GM23338 (cell line): ENCODE data around the gene PIP. TPM values are rescaled to one million over a fixed set of nuclear protein-coding genes. Genes with fewer than 3 reads are reported as not detected.

ENCODE experiments used
- ATAC-seq: fragments of 200-7000 bp; cut with Tn5 transposase; 3 replicates; pipeline ENCODE4 v1.9.1; 2020
- DNase-seq: peaks from one replicate; pipeline ENCODE4 v3.0.0-alpha.2; 2015; ENCODE audit warnings: low spot score
- H2AFZ ChIP-seq: fragments of 200-600 bp; sonication (generic); 2 replicates; pipeline ENCODE4 v1.8.0; 2016; ENCODE audit warnings: antibody characterized with exemption, mild to moderate bottlenecking, moderate library complexity
- H3F3A ChIP-seq: fragments of 200-600 bp; sonication (generic); replicated peaks from 2 replicates; pipeline ENCODE4 v1.8.0; 2017; ENCODE audit warnings: antibody characterized with exemption, mixed run types, low read depth
- H3K27ac ChIP-seq: fragments of 200-600 bp; sonication (generic); 2 replicates; pipeline ENCODE4 v1.6.1; 2016; ENCODE audit warnings: low read depth
- H3K27me3 ChIP-seq: fragments of 200-600 bp; sonication (generic); 2 replicates; pipeline ENCODE4 v1.8.0; 2016; ENCODE audit warnings: mild to moderate bottlenecking, mixed run types, moderate library complexity; ENCODE audit not compliant: insufficient read depth
- H3K36me3 ChIP-seq: fragments of 200-600 bp; sonication (generic); 2 replicates; pipeline ENCODE4 v1.8.0; 2016; ENCODE audit warnings: mild to moderate bottlenecking; ENCODE audit not compliant: insufficient read depth
- H3K4me1 ChIP-seq: fragments of 200-600 bp; sonication (generic); 2 replicates; pipeline ENCODE4 v1.8.0; 2016; ENCODE audit warnings: mild to moderate bottlenecking, moderate library complexity; ENCODE audit not compliant: insufficient read depth
- H3K4me2 ChIP-seq: fragments of 200-600 bp; sonication (generic); 2 replicates; pipeline ENCODE4 v1.7.1; 2017; ENCODE audit warnings: mixed run types
- H3K4me3 ChIP-seq: fragments of 200-600 bp; sonication (generic); 2 replicates; pipeline ENCODE4 v1.6.1; 2016; ENCODE audit warnings: mixed run types
- H3K79me2 ChIP-seq: fragments of 200-600 bp; sonication (generic); replicated peaks from 2 replicates; pipeline ENCODE4 v1.8.0; 2017; ENCODE audit warnings: mild to moderate bottlenecking; ENCODE audit not compliant: insufficient read depth
- H3K9me2 ChIP-seq: fragments of 200-600 bp; sonication (generic); 2 replicates; pipeline ENCODE4 v1.8.0; 2017; ENCODE audit not compliant: insufficient read depth
- H4K20me1 ChIP-seq: fragments of 200-600 bp; sonication (generic); replicated peaks from 2 replicates; pipeline ENCODE4 v1.8.0; 2017; ENCODE audit warnings: mild to moderate bottlenecking; ENCODE audit not compliant: insufficient read depth
- H3K27ac Mint-ChIP-seq: 2 replicates; pipeline ENCODE4 v1.8.0; 2020; ENCODE audit warnings: inconsistent platforms, mild to moderate bottlenecking, moderate library complexity, mixed read lengths
- H3K27me3 Mint-ChIP-seq: 3 replicates; pipeline ENCODE4 v1.8.0; 2022; ENCODE audit warnings: low read depth, mild to moderate bottlenecking, moderate library complexity, mixed read lengths, inconsistent platforms; ENCODE audit not compliant: insufficient read depth, poor library complexity
- H3K36me3 Mint-ChIP-seq: 3 replicates; pipeline ENCODE4 v1.8.0; 2021; ENCODE audit warnings: low read depth, mild to moderate bottlenecking, inconsistent platforms, moderate library complexity, mixed read lengths
- H3K4me1 Mint-ChIP-seq: 3 replicates; pipeline ENCODE4 v1.8.0; 2020; ENCODE audit warnings: mild to moderate bottlenecking, inconsistent platforms, mixed read lengths
- H3K4me3 Mint-ChIP-seq: 3 replicates; pipeline ENCODE4 v1.8.0; 2021; ENCODE audit warnings: moderate library complexity, mild to moderate bottlenecking, inconsistent platforms, mixed read lengths
- H3K9me3 Mint-ChIP-seq: 3 replicates; pipeline ENCODE4 v1.8.0; 2020; ENCODE audit warnings: moderate library complexity, mild to moderate bottlenecking, inconsistent platforms, mixed read lengths
- CREB1 ChIP-seq: fragments of 250-450 bp; sonication (Bioruptor Pico); IDR thresholded peaks from 2 replicates; pipeline ENCODE4 v1.5.0; 2020; ENCODE audit warnings: low read depth, mild to moderate bottlenecking, moderate library complexity
- EZH2 ChIP-seq: fragments of 200-600 bp; sonication (generic); IDR thresholded peaks from one replicate; pipeline ENCODE4 v1.8.0; 2017; ENCODE audit warnings: antibody characterized with exemption, mild to moderate bottlenecking, low read depth; ENCODE audit not compliant: unreplicated experiment
- EZH2phosphoT487 ChIP-seq: fragments of 200-600 bp; sonication (generic); IDR thresholded peaks from one replicate; pipeline ENCODE4 v1.8.1; 2018; ENCODE audit warnings: antibody characterized with exemption; ENCODE audit not compliant: unreplicated experiment
- JUNB ChIP-seq: IDR thresholded peaks from one replicate; pipeline ENCODE4 v1.6.1; 2016; ENCODE audit warnings: antibody characterized with exemption; ENCODE audit not compliant: unreplicated experiment
- NANOG ChIP-seq: IDR thresholded peaks from 2 replicates; pipeline ENCODE4 v1.6.1; 2016; ENCODE audit warnings: antibody characterized with exemption, borderline replicate concordance
- POLR2AphosphoS5 ChIP-seq: IDR thresholded peaks from 2 replicates; pipeline ENCODE4 v1.6.1; 2016; ENCODE audit warnings: antibody characterized with exemption, low read depth
- STAT1 ChIP-seq: IDR thresholded peaks from one replicate; pipeline ENCODE4 v1.6.1; 2016; ENCODE audit warnings: antibody characterized with exemption; ENCODE audit not compliant: unreplicated experiment
- ZNF114 ChIP-seq: fragments of 250-450 bp; sonication (Bioruptor Pico); IDR thresholded peaks from 2 replicates; pipeline ENCODE4 v1.5.0; 2020; ENCODE audit warnings: mild to moderate bottlenecking, moderate library complexity
- ZNF331 ChIP-seq: fragments of 250-450 bp; sonication (Bioruptor Pico); IDR thresholded peaks from 2 replicates; pipeline ENCODE4 v1.5.0; 2020; ENCODE audit warnings: low read depth, mild to moderate bottlenecking, moderate library complexity
- polyA plus RNA-seq: library from polyadenylated mRNA; unstranded; fragments of >200 nt; fragmentation: Nextera tagmentation; extraction: Ambion mirVana; gene quantifications from 2 replicates; pipeline ENCODE4 v1.2.1, GENCODE V29; 2016
- total RNA-seq: library from RNA; depleted of rRNA; stranded (reverse); fragments of >200 nt; shearing (Covaris generic); gene quantifications from 2 replicates; pipeline ENCODE4 v1.2.3, GENCODE V29; 2014
- TF ChIP-seq, protein P1 (sequence below): IDR thresholded peaks from 2 replicates; pipeline ENCODE4 v1.6.1; 2016; ENCODE audit warnings: antibody characterized with exemption
- TF ChIP-seq, protein P2 (sequence below), 2 experiments: fragments of 200-600 bp in 1 of 2; sonication (generic) in 1 of 2; conservative IDR thresholded peaks; 2 replicates each; pipeline versions ENCODE4 v1.5.1 to v1.6.1; 2016 to 2017; ENCODE audit warnings: antibody characterized with exemption in 2 of 2, low read depth in 2 of 2, mild to moderate bottlenecking in 2 of 2, moderate library complexity in 1 of 2
- TF ChIP-seq, protein P3 (sequence below): fragments of 250-450 bp; sonication (Bioruptor Pico); IDR thresholded peaks from 2 replicates; pipeline ENCODE4 v1.5.0; 2020; ENCODE audit warnings: mild to moderate bottlenecking, moderate library complexity
- TF ChIP-seq, protein P4 (sequence below): IDR thresholded peaks from one replicate; pipeline ENCODE4 v1.6.1; 2018; ENCODE audit warnings: antibody characterized with exemption; ENCODE audit not compliant: unreplicated experiment

Gene PIP
- total and polyA plus RNA-seq, 2 experiments from 2014 or later, result not detected

DNA sequence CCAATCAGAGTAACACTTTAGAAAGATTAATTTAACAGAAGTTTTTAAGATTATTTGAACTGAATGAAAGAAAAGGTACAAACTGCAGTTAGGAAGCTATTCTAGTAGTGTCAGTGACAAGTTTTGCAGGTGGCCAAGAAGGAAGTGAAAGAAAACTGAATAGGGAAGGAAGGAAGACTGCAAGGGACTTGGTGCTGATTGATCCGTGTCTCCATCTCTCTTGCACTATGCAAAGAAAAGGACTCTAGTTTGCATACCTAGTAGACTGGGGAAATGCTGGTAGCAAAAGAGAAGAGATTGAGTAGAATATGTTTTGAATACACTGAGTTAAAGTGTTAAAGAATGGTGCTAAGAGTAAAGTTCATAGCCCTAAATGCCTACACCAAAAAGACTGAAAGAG lies 46.8 kb upstream of the PIP start:
- Mint-ChIP-seq H3K27me3 (peaks cover 5% of the 10 kb centered on the region), H3K27ac (no peak overlapping the region), H3K4me3 (no peak overlapping the region), H3K4me1 (no peaks in the 10 kb centered on the region), H3K9me3 (peaks cover 33% of the 10 kb centered on the region), H3K36me3 (peaks cover 16% of the 10 kb centered on the region)
- no peak overlapping the region for H2AFZ ChIP-seq
- no peak for DNase-seq
- H3K4me2 ChIP-seq, result no peak overlapping the region
- H3K4me3 ChIP-seq, result no peak overlapping the region
- no peak overlapping the region for H3K27ac ChIP-seq
- H4K20me1 ChIP-seq, result no peaks in the 10 kb centered on the region
- no peaks in the 10 kb centered on the region for H3F3A ChIP-seq
- no peak for TF ChIP-seq STAT1
- TF ChIP-seq JUNB, result no peak
- no peak for TF ChIP-seq ZNF331 (CRISPR knock-in tag)
- TF ChIP-seq, protein P1, sequence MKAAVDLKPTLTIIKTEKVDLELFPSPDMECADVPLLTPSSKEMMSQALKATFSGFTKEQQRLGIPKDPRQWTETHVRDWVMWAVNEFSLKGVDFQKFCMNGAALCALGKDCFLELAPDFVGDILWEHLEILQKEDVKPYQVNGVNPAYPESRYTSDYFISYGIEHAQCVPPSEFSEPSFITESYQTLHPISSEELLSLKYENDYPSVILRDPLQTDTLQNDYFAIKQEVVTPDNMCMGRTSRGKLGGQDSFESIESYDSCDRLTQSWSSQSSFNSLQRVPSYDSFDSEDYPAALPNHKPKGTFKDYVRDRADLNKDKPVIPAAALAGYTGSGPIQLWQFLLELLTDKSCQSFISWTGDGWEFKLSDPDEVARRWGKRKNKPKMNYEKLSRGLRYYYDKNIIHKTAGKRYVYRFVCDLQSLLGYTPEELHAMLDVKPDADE, result no peak
- no peak for TF ChIP-seq EZH2
- TF ChIP-seq POLR2AphosphoS5, result no peak
- no peak for TF ChIP-seq ZNF114
- TF ChIP-seq CREB1 (CRISPR knock-in tag), result no peak
- no peak for TF ChIP-seq EZH2phosphoT487
- TF ChIP-seq, protein P2, sequence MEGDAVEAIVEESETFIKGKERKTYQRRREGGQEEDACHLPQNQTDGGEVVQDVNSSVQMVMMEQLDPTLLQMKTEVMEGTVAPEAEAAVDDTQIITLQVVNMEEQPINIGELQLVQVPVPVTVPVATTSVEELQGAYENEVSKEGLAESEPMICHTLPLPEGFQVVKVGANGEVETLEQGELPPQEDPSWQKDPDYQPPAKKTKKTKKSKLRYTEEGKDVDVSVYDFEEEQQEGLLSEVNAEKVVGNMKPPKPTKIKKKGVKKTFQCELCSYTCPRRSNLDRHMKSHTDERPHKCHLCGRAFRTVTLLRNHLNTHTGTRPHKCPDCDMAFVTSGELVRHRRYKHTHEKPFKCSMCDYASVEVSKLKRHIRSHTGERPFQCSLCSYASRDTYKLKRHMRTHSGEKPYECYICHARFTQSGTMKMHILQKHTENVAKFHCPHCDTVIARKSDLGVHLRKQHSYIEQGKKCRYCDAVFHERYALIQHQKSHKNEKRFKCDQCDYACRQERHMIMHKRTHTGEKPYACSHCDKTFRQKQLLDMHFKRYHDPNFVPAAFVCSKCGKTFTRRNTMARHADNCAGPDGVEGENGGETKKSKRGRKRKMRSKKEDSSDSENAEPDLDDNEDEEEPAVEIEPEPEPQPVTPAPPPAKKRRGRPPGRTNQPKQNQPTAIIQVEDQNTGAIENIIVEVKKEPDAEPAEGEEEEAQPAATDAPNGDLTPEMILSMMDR (conservative IDR thresholded peaks at IDR 0.05; ENCODE audit: low read depth in 2 of 2), result no peak
- TF ChIP-seq, protein P3, sequence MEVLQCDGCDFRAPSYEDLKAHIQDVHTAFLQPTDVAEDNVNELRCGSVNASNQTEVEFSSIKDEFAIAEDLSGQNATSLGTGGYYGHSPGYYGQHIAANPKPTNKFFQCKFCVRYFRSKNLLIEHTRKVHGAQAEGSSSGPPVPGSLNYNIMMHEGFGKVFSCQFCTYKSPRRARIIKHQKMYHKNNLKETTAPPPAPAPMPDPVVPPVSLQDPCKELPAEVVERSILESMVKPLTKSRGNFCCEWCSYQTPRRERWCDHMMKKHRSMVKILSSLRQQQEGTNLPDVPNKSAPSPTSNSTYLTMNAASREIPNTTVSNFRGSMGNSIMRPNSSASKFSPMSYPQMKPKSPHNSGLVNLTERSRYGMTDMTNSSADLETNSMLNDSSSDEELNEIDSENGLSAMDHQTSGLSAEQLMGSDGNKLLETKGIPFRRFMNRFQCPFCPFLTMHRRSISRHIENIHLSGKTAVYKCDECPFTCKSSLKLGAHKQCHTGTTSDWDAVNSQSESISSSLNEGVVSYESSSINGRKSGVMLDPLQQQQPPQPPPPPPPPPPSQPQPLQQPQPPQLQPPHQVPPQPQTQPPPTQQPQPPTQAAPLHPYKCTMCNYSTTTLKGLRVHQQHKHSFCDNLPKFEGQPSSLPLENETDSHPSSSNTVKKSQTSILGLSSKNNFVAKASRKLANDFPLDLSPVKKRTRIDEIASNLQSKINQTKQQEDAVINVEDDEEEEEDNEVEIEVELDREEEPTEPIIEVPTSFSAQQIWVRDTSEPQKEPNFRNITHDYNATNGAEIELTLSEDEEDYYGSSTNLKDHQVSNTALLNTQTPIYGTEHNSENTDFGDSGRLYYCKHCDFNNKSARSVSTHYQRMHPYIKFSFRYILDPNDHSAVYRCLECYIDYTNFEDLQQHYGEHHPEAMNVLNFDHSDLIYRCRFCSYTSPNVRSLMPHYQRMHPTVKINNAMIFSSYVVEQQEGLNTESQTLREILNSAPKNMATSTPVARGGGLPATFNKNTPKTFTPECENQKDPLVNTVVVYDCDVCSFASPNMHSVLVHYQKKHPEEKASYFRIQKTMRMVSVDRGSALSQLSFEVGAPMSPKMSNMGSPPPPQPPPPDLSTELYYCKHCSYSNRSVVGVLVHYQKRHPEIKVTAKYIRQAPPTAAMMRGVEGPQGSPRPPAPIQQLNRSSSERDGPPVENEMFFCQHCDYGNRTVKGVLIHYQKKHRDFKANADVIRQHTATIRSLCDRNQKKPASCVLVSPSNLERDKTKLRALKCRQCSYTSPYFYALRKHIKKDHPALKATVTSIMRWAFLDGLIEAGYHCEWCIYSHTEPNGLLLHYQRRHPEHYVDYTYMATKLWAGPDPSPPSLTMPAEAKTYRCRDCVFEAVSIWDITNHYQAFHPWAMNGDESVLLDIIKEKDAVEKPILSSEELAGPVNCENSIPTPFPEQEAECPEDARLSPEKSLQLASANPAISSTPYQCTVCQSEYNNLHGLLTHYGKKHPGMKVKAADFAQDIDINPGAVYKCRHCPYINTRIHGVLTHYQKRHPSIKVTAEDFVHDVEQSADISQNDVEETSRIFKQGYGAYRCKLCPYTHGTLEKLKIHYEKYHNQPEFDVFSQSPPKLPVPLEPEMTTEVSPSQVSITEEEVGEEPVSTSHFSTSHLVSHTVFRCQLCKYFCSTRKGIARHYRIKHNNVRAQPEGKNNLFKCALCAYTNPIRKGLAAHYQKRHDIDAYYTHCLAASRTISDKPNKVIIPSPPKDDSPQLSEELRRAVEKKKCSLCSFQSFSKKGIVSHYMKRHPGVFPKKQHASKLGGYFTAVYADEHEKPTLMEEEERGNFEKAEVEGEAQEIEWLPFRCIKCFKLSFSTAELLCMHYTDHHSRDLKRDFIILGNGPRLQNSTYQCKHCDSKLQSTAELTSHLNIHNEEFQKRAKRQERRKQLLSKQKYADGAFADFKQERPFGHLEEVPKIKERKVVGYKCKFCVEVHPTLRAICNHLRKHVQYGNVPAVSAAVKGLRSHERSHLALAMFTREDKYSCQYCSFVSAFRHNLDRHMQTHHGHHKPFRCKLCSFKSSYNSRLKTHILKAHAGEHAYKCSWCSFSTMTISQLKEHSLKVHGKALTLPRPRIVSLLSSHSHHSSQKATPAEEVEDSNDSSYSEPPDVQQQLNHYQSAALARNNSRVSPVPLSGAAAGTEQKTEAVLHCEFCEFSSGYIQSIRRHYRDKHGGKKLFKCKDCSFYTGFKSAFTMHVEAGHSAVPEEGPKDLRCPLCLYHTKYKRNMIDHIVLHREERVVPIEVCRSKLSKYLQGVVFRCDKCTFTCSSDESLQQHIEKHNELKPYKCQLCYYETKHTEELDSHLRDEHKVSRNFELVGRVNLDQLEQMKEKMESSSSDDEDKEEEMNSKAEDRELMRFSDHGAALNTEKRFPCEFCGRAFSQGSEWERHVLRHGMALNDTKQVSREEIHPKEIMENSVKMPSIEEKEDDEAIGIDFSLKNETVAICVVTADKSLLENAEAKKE, result no peak
- TF ChIP-seq NANOG, result no peak
- TF ChIP-seq, protein P4, sequence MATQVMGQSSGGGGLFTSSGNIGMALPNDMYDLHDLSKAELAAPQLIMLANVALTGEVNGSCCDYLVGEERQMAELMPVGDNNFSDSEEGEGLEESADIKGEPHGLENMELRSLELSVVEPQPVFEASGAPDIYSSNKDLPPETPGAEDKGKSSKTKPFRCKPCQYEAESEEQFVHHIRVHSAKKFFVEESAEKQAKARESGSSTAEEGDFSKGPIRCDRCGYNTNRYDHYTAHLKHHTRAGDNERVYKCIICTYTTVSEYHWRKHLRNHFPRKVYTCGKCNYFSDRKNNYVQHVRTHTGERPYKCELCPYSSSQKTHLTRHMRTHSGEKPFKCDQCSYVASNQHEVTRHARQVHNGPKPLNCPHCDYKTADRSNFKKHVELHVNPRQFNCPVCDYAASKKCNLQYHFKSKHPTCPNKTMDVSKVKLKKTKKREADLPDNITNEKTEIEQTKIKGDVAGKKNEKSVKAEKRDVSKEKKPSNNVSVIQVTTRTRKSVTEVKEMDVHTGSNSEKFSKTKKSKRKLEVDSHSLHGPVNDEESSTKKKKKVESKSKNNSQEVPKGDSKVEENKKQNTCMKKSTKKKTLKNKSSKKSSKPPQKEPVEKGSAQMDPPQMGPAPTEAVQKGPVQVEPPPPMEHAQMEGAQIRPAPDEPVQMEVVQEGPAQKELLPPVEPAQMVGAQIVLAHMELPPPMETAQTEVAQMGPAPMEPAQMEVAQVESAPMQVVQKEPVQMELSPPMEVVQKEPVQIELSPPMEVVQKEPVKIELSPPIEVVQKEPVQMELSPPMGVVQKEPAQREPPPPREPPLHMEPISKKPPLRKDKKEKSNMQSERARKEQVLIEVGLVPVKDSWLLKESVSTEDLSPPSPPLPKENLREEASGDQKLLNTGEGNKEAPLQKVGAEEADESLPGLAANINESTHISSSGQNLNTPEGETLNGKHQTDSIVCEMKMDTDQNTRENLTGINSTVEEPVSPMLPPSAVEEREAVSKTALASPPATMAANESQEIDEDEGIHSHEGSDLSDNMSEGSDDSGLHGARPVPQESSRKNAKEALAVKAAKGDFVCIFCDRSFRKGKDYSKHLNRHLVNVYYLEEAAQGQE, result no peak
- no peaks in the 10 kb centered on the region for H3K79me2 ChIP-seq
- no peaks in the 10 kb centered on the region for H3K36me3 ChIP-seq
- no peaks in the 10 kb centered on the region for H3K4me1 ChIP-seq
- H3K9me2 ChIP-seq, result no peaks in the 10 kb centered on the region
- no peak for ATAC-seq
- no peaks in the 10 kb centered on the region for H3K27me3 ChIP-seq
